ENCODE results near the gene DNASE1L1.

GRCh38 chrX:154404625-154405192, 4.3 kb downstream of the DNASE1L1 start:
- TF ChIP-seq, protein P1, sequence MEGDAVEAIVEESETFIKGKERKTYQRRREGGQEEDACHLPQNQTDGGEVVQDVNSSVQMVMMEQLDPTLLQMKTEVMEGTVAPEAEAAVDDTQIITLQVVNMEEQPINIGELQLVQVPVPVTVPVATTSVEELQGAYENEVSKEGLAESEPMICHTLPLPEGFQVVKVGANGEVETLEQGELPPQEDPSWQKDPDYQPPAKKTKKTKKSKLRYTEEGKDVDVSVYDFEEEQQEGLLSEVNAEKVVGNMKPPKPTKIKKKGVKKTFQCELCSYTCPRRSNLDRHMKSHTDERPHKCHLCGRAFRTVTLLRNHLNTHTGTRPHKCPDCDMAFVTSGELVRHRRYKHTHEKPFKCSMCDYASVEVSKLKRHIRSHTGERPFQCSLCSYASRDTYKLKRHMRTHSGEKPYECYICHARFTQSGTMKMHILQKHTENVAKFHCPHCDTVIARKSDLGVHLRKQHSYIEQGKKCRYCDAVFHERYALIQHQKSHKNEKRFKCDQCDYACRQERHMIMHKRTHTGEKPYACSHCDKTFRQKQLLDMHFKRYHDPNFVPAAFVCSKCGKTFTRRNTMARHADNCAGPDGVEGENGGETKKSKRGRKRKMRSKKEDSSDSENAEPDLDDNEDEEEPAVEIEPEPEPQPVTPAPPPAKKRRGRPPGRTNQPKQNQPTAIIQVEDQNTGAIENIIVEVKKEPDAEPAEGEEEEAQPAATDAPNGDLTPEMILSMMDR (optimal IDR thresholded peaks at IDR 0.05 in 1 of 3, IDR thresholded peaks at IDR 0.05 in 1 of 3, conservative IDR thresholded peaks at IDR 0.05 in 1 of 3; ENCODE audit: extremely low read depth in 1 of 3, insufficient read depth in 2 of 3, low read length in 3 of 3) = no peak
- no peak for TF ChIP-seq EZH2 (IDR thresholded peaks at IDR 0.05; ENCODE audit: low read length)

All from keratinocyte (primary cell).